Loucy (cell line): Measurements from ENCODE around the gene UNC93A.

ENCODE experiments used
- EZH2phosphoT487 ChIP-seq: fragments of 200-600 bp; IDR thresholded peaks from 2 replicates; pipeline ENCODE4 v1.6.1; 2018; ENCODE audit warnings: antibody characterized with exemption, mild to moderate bottlenecking, moderate library complexity, borderline replicate concordance
- TF ChIP-seq, protein P1 (sequence below): fragments of 200-600 bp; sonication (generic); conservative IDR thresholded peaks from 2 replicates; pipeline ENCODE4 v1.5.1; 2014; ENCODE audit warnings: mild to moderate bottlenecking, antibody characterized with exemption, low read length

DNA sequence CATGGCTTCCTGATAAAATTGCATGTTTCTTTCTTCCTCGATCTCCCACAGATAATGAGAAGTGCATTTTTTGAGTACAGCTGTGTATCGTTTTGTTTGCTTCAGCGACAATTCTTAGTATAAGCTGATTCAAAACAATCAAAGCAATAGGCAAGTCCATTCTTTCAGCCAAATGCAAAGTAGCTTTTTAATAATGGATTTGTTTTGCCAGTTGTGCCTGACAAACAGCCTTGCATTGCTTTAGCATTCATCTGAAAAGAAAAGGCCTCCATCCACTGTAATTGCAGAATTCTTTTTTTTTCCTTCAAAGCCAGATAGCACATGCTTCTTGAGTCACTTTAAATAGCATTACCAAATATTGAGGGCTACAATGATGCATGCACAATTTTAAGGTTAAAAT lies 65.8 kb downstream of the UNC93A start:
- TF ChIP-seq, protein P1, sequence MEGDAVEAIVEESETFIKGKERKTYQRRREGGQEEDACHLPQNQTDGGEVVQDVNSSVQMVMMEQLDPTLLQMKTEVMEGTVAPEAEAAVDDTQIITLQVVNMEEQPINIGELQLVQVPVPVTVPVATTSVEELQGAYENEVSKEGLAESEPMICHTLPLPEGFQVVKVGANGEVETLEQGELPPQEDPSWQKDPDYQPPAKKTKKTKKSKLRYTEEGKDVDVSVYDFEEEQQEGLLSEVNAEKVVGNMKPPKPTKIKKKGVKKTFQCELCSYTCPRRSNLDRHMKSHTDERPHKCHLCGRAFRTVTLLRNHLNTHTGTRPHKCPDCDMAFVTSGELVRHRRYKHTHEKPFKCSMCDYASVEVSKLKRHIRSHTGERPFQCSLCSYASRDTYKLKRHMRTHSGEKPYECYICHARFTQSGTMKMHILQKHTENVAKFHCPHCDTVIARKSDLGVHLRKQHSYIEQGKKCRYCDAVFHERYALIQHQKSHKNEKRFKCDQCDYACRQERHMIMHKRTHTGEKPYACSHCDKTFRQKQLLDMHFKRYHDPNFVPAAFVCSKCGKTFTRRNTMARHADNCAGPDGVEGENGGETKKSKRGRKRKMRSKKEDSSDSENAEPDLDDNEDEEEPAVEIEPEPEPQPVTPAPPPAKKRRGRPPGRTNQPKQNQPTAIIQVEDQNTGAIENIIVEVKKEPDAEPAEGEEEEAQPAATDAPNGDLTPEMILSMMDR = no peak
- no peak for TF ChIP-seq EZH2phosphoT487
